HAP-1 (cell line): ENCODE data around the gene FRY.
A peak's percentile ranks its signal among the peaks of the same experiment; 100 is the strongest.

Source experiments
- DNase-seq, 2 experiments: peaks; one replicate each; pipeline ENCODE4 v3.0.0-alpha.2; 2016 to 2020; ENCODE audit warnings: low spot score in 2 of 2
- H3K27me3 ChIP-seq: fragments of 250-450 bp; sonication (Bioruptor Pico); 2 replicates; pipeline ENCODE4 v1.5.1; 2020; ENCODE audit warnings: low read depth, mild to moderate bottlenecking, moderate library complexity
- H3K36me3 ChIP-seq: fragments of 250-450 bp; sonication (Bioruptor Pico); replicated peaks from 2 replicates; pipeline ENCODE4 v1.5.1; 2020; ENCODE audit warnings: mild to moderate bottlenecking
- H3K4me1 ChIP-seq: fragments of 250-450 bp; sonication (Bioruptor Pico); 2 replicates; pipeline ENCODE4 v1.5.1; 2020; ENCODE audit warnings: mild to moderate bottlenecking
- H3K4me3 ChIP-seq: fragments of 250-450 bp; sonication (Bioruptor Pico); 2 replicates; pipeline ENCODE4 v1.5.1; 2020; ENCODE audit warnings: mild to moderate bottlenecking, moderate library complexity
- H3K9me3 ChIP-seq: fragments of 250-450 bp; sonication (Bioruptor Pico); 2 replicates; pipeline ENCODE4 v1.5.1; 2020; ENCODE audit warnings: mild to moderate bottlenecking, moderate library complexity
- in situ Hi-C: fragments of 300-500 bp; cut with MboI; formaldehyde crosslinking; loops from 3 replicates; pipeline ENCODE4 v1.14.3; 2020; ENCODE audit warnings: low sequenced_read_pairs, inconsistent platforms, mixed read lengths

FRY gene

DNA sequence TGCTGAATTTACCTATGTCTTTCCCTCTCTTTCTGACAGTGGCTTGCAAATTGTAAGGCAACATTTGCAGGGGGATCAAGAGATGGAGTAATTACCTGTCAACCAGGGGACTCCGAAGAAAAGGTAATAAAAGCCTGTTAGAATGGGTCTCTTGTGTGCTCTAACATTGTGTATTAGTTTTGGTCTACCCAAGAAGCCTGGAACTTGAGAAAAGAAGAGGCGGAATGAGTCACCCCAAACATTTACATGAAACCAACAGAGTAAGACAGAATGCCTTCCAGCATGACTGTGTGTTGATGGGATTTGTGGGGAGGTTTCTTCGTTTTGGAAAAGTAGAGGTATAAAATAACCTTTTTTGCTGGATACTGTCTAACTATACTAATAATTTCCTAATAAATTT is 246.9 kb downstream of the FRY start:
- in situ Hi-C loops, result no loop called here
- Histone ChIP-seq H3K4me1 (peaks cover 5% of the 10 kb centered on the region; the same call in 1 of the 2 replicates), H3K9me3 (no peaks in the 10 kb centered on the region), H3K27me3 (no peaks in the 10 kb centered on the region), H3K4me3 (no peak overlapping the region), H3K36me3 (no peaks in the 10 kb centered on the region)
- DNase-seq, result no peak

DNA sequence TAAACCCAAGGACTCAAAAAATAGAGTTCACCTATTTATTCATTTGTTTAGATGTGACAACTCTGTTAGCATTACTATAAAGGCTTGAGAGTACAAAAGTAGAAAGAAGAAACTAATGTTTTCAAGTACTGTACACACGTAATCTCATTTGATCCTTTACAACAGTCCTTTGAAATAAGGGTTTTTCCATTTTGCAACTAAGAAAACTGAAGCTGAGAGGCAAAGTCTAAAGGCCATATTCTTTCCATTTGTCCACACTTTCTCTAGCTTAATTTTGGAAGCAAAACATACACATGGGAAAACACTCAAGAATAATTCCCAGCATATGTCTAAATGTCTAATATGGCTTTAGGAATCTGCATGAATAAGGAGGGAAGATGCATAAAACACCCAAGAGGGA is 249.5 kb downstream of the FRY start:
- no peaks in the 10 kb centered on the region for H3K9me3 ChIP-seq
- in situ Hi-C loops, result no loop called here
- H3K36me3 ChIP-seq, result no peaks in the 10 kb centered on the region
- H3K4me3 ChIP-seq, result no peak overlapping the region
- DNase-seq, result no peak
- H3K4me1 ChIP-seq, result peaks cover 17% of the 10 kb centered on the region
- H3K27me3 ChIP-seq, result no peaks in the 10 kb centered on the region

DNA sequence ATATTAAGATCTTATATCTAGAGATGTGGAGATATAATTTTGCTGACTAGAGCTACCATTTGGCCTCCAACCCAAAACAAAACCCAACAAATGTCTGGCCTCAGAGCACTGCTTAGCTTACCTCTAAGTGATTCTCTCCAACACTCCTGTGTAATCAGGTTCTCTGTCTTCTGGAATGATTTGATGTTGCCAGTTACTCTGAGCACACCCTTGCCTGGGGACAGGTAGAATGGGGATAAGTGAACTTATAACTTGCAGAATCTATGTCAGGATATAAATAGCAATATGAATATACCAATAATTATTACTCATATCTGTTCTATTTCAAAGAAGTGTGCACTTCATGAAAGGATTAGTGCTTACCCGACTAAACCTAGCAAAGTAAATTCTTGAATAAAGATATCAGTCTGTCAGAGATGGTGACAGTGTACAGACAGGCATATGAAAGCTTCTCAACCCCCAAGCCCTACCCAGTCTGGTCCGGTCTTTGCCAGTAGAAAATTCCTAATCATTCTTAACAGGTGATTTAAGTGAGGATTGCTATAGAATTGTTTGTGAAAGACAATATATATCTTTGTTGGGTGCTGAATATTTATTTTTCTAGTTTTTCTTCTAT is 250.6 kb downstream of the FRY start:
- in situ Hi-C loops, result no loop called here
- no peaks in the 10 kb centered on the region for H3K9me3 ChIP-seq
- H3K4me1 ChIP-seq, result peaks cover 14% of the 10 kb centered on the region
- DNase-seq, result no peak
- no peaks in the 10 kb centered on the region for H3K36me3 ChIP-seq
- no peaks in the 10 kb centered on the region for H3K27me3 ChIP-seq
- no peak overlapping the region for H3K4me3 ChIP-seq

DNA sequence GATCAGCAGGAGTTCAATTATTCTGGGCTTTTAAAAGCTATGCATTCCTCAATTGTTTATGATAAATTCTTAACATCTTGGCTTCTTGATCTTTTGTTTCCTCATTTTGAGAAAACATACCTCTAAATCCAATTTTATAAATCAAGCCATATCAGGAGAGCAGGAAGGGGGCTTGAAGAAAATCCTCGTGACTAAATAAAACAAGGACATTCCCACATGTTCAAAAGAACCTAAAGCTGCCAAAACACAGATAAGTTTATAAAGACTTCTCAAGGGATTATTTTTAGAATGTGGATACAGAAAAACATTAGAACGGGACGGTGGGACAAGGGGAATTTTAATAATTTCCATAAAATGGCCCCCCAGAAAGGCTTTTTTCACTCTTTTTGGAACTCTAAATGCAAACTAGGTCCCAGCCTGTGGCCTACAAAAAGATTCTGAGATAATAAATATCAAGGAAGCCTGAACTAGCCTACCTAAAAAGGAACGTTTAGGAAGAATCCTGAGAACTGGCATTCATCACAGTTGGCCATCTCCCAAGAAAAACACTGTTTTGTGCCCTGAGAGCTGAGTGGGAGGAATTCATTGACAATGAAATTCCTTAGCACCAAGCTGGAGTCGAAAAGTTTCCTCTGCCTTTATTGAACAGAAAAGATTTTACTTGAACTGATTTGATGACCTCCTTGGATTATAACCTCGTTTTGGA is 253.5 kb downstream of the FRY start:
- DNase-seq, result peak; percentile 83 to 94
- H3K36me3 ChIP-seq, result no peaks in the 10 kb centered on the region
- H3K27me3 ChIP-seq, result no peaks in the 10 kb centered on the region
- H3K9me3 ChIP-seq, result no peaks in the 10 kb centered on the region
- no peak overlapping the region for H3K4me3 ChIP-seq
- H3K4me1 ChIP-seq, result peaks cover 14% of the 10 kb centered on the region
- in situ Hi-C loops, result no loop called here

DNA sequence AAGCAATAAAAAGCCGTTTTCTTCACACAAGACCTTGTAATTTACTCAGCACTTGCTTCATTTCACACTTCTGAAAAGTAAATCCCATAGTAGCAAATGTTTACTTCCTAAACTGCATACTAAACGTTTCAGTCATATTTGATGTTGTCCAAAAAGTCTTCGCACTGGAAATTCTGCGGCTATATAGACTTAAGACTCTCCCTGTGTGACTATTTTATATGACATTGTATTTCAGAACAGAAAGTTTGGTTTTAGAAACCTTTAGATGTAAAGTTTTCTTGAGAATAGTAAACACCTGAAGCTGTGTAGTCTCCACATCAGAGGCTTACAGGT is 254.0 kb downstream of the FRY start:
- Histone ChIP-seq H3K36me3 (no peaks in the 10 kb centered on the region), H3K4me3 (no peak overlapping the region), H3K4me1 (peaks cover 14% of the 10 kb centered on the region), H3K27me3 (no peaks in the 10 kb centered on the region), H3K9me3 (no peaks in the 10 kb centered on the region)
- DNase-seq, result no peak
- in situ Hi-C loops, result no loop called here

DNA sequence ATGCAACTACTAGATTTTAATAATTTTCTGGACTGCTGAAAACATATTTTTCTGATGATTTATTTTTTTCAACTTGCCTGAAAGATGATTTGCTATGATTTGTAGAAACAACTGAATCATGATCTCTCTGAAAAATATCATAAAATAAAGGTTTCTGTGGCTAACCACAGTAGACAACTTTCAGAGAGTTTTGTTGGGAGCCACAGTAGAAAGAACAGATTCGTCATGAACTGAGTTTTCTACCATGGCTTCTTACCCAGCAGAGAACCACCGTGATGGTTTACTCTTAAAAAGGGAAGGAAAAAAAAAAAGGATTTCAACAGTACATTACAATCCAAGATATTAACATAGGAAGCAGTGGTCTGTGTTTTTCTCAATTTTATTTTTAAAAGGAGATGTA is 265.6 kb downstream of the FRY start:
- H3K4me1 ChIP-seq, result no peaks in the 10 kb centered on the region
- peaks cover 30% of the 10 kb centered on the region for H3K27me3 ChIP-seq
- H3K36me3 ChIP-seq, result no peaks in the 10 kb centered on the region
- H3K9me3 ChIP-seq, result no peaks in the 10 kb centered on the region
- H3K4me3 ChIP-seq, result no peak overlapping the region
- DNase-seq, result no peak
- in situ Hi-C loops, result no loop called here

DNA sequence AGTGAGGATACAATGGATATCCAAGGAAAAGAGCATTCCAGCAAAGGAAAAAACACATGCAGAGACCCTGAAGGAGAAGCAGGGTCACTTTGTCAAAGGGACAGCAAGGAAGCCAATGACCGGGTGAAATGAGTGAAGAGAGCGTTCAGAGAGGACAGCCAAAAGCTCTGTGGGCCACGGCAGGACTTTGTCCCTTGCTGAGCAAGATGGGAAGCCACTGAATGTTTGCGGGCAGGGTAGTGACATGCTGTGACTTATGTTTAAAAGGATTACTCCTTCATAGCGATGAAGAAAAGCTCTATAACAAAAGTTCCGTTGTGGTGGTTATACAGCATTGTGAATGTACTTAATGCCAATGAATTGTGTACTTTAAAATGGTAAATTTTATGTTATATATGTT is 267.1 kb downstream of the FRY start:
- Histone ChIP-seq H3K36me3 (no peaks in the 10 kb centered on the region), H3K4me3 (no peak overlapping the region), H3K27me3 (peaks cover 32% of the 10 kb centered on the region), H3K4me1 (no peaks in the 10 kb centered on the region), H3K9me3 (no peaks in the 10 kb centered on the region)
- no peak for DNase-seq
- in situ Hi-C loops, result no loop called here

DNA sequence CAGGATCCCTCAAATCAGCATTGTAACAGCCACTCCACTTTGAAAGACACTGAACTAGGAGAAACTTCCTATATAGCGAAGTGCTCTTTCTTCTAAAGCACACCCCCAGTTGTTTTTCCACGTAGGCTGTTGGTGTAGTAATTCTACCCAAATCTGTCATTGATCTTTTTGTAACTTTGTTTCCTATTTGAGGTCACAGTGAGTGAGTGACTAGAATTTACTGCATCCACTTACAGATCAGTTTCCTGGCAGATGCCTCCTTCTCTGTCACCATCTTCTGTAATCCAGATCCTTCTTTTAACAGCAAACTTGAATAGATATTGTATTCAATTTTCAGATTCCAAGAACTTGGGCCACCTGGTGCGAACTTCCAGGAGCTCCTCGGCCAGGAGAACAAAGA is 268.3 kb downstream of the FRY start:
- DNase-seq, result no peak
- in situ Hi-C loops, result no loop called here
- Histone ChIP-seq H3K9me3 (no peaks in the 10 kb centered on the region), H3K27me3 (peaks cover 32% of the 10 kb centered on the region), H3K4me1 (no peaks in the 10 kb centered on the region), H3K4me3 (no peak overlapping the region), H3K36me3 (no peaks in the 10 kb centered on the region)

DNA sequence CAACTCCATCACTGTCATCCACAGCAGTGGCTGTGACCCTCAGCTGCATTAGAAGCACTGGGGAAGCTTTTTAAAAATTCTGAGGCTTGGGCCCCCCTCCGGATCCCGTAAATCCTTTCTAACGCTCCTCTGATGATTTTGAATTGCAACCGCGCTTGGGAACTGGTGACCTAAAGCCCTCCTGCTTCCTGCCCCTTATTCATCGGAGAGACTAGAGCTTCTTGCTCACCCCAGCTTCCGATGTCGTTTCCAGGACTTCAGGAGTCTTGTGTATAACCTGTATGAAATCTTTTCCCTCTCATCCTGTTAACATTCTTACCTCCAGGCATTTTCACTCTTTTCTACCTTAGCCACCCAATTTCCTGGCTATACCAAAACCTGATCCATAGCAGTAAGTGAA is 268.8 kb downstream of the FRY start:
- in situ Hi-C loops, result no loop called here
- H3K4me3 ChIP-seq, result no peak overlapping the region

DNA sequence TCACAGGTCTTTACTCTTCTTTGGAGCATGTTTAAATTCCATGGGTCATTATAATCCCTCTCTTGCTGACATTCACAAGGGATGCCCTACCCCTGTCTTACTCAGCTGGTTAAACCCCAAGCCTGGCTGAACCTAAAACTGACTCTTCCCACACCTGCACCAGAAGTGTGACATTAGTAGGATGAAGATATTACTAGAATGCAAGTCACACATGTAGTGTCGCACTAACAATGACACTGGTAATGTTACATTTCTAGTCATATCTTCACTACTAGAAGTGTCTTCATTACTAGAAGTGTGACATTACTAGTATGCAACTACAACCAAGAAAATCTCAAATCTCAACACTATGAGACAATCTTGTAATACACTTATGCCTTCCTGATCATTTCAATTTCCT is 269.3 kb downstream of the FRY start:
- Histone ChIP-seq H3K27me3 (peaks cover 32% of the 10 kb centered on the region), H3K4me1 (no peaks in the 10 kb centered on the region), H3K4me3 (no peak overlapping the region), H3K9me3 (no peaks in the 10 kb centered on the region), H3K36me3 (no peaks in the 10 kb centered on the region)
- in situ Hi-C loops, result no loop called here
- DNase-seq, result no peak

More for the DNA sequence above, 268.8 kb downstream of the FRY start:
- no peaks in the 10 kb centered on the region for H3K36me3 ChIP-seq
- no peaks in the 10 kb centered on the region for H3K4me1 ChIP-seq
- H3K9me3 ChIP-seq, result no peaks in the 10 kb centered on the region
- DNase-seq, result no peak
- H3K27me3 ChIP-seq, result peaks cover 32% of the 10 kb centered on the region

DNA sequence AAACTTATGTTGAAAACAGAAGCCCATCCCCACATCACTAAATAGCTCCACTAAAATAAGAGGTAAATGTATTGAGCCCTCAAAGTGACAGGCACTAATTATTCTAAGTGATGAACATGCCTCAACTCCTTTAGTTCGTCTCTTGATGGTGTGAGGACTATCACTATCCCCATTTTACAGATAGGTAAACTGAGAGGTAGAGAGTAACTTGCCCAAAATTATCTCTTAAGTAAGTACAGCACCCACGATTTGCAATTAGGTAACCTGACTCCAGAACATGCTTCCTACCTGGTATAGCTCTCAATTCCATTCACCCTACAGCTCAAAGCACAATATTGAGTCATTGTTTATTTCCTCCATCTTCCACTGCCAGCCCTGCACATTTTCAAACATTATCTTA is 270.9 kb downstream of the FRY start:
- Histone ChIP-seq H3K36me3 (no peaks in the 10 kb centered on the region), H3K4me1 (no peaks in the 10 kb centered on the region), H3K4me3 (no peak overlapping the region), H3K9me3 (no peaks in the 10 kb centered on the region), H3K27me3 (peaks cover 32% of the 10 kb centered on the region)
- DNase-seq, result no peak
- in situ Hi-C loops, result no loop called here

DNA sequence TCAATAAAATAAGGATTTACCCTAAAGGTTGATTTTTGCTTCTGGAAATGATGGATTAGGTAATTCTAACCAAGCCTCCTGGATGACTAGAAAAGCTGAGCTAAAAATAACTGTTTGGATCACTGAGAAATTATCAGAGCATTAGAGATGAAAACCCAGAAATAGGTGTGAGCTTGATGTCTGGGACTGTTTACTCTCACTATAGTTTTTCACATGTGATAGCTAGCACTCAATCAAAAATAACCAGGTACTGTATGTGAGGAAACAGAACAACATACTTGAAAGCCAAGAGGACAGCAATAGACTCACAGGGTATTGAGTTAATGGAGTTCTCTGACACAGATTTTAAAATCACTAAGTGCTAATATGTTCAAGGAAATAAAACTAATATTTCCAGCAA is 274.1 kb downstream of the FRY start:
- in situ Hi-C loops, result no loop called here
- DNase-seq, result no peak
- Histone ChIP-seq H3K36me3 (no peaks in the 10 kb centered on the region), H3K9me3 (no peaks in the 10 kb centered on the region), H3K4me1 (peaks cover 4% of the 10 kb centered on the region; the same call in 1 of the 2 replicates), H3K27me3 (0 out of 2 replicates have a peak, but pooled peaks cover 8% of the 10 kb centered on the region), H3K4me3 (no peak overlapping the region)

DNA sequence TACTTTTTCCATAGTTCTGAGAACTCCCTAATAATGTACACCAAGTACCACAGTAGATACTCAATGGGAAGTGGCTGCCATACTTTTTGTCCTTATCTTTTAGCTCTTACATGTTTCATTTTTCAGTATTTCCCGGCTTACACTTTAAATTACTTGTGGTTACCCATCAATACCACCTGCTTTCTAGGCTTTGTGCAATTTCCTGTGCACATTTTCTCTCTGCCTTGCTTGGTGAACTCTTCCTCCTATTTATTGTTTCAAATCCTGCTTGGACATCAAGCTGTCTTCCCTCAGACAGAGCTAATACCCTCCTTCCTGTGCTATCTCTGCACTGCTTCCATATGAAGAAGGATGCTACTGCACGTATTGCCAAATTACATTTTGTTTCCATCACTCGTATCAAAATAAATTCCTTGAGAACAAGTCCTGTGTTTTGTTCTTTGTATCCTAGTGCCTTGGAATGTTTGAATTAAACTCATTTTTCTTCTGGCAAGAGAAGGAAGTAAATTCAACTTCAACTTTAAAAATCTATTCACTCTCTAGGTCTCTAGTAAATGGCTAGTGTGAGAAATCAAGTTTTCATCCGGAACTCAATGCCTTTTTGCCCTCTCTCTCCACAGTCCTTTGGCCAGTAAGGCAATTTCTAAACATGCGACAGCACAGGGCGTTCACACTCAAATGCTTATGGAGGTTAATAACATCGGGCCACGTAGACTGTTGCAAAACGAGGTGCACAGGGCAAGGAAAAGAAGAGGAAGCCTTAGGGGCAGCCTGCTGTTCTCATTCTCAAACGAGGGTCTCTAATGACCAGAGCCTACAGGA is 277.9 kb downstream of the FRY start:
- H3K4me1 ChIP-seq, result peaks cover 7% of the 10 kb centered on the region
- H3K27me3 ChIP-seq, result no peaks in the 10 kb centered on the region
- no peaks in the 10 kb centered on the region for H3K9me3 ChIP-seq
- H3K36me3 ChIP-seq, result 0 out of 2 replicates have a peak, but pooled peaks cover 2% of the 10 kb centered on the region
- H3K4me3 ChIP-seq, result no peak overlapping the region
- in situ Hi-C loops, result loop anchor here (5.0 to 10.0 kb wide), 2 partner anchors 287 to 405 kb away; no protein-coding TSS in a partner anchor
- no peak for DNase-seq

DNA sequence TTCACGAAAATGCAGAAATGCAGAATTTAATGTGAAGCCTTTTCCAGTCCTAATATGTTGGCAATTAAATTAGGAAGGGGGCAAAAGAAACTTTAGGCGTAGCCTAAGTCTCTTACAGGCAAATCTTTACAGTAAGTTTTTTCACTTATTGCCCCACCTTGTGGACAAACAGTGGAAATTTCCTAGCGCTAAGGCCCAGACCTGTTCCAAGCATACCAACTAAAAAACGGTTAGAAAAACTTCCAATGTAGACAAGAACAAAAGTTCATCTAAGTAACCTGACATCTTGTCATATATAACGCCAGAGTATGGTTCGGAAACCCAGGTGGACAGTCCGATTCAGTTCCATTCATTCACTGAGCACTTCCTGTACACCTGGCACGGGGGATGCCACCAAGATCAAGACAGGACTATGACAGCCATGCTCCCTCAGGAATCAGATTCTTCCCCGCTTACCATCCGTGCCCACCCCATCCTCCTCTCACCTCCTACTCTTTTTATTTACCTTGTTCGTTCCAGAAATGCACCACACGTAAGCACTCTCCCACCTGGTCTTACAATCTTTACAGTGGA is 278.6 kb downstream of the FRY start:
- Histone ChIP-seq H3K36me3 (0 out of 2 replicates have a peak, but pooled peaks cover 2% of the 10 kb centered on the region), H3K4me3 (no peak overlapping the region), H3K4me1 (peaks cover 13% of the 10 kb centered on the region), H3K9me3 (no peaks in the 10 kb centered on the region), H3K27me3 (no peaks in the 10 kb centered on the region)
- in situ Hi-C loops, result loop anchor here (5.0 to 10.0 kb wide), 2 partner anchors 288 to 405 kb away; no protein-coding TSS in a partner anchor
- DNase-seq, result peak; percentile 32 to 72
